Activated CD4-positive, alpha-beta T cell treated with anti-CD3 and anti-CD28 coated beads, Interleukin-2, amount 10 ng/mL, durations not matched to agents 24 days and 14 days (primary cell): ENCODE results near the gene NTM. TPM values are rescaled to one million over a fixed set of nuclear protein-coding genes. Genes with fewer than 3 reads are reported as not detected.

Experiments used
- DNase-seq: peaks from one replicate; pipeline ENCODE4 v3.0.0; 2022
- H3K27ac Mint-ChIP-seq: one replicate; pipeline ENCODE4 v1.8.0; 2022; ENCODE audit warnings: mild to moderate bottlenecking, mixed read lengths
- H3K27me3 Mint-ChIP-seq: one replicate; pipeline ENCODE4 v1.8.0; 2022; ENCODE audit warnings: mixed read lengths
- H3K36me3 Mint-ChIP-seq: one replicate; pipeline ENCODE4 v1.8.0; 2022; ENCODE audit warnings: low read depth, mild to moderate bottlenecking, mixed read lengths
- H3K4me1 Mint-ChIP-seq: one replicate; pipeline ENCODE4 v1.8.0; 2021; ENCODE audit warnings: mixed read lengths
- H3K4me3 Mint-ChIP-seq: one replicate; pipeline ENCODE4 v1.8.0; 2022; ENCODE audit warnings: mild to moderate bottlenecking, moderate library complexity, mixed read lengths
- H3K9me3 Mint-ChIP-seq: one replicate; pipeline ENCODE4 v1.8.0; 2021; ENCODE audit warnings: mixed read lengths
- intact Hi-C: fragments of 100-400 bp; cut with micrococcal nuclease; formaldehyde crosslinking; loops from one replicate; pipeline ENCODE4 v1.15.1; 2023
- total RNA-seq: library from RNA; stranded (reverse); gene quantifications from 2 replicates; pipeline ENCODE4 v1.2.3, GENCODE V29; 2022

NTM gene
- total RNA-seq, 1 donor from 2014 or later: not detected

- intact Hi-C loops: no loop called here
- no peak overlapping the region for H3K27ac Mint-ChIP-seq
- no peak for DNase-seq
- no peaks in the 10 kb centered on the region for H3K4me1 Mint-ChIP-seq
- no peaks in the 10 kb centered on the region for H3K27me3 Mint-ChIP-seq
- no peak overlapping the region for H3K4me3 Mint-ChIP-seq
- H3K36me3 Mint-ChIP-seq: no peaks in the 10 kb centered on the region
- H3K9me3 Mint-ChIP-seq: peaks cover 5% of the 10 kb centered on the region
Observed at GRCh38 chr11:132205496-132205895, 835.1 kb downstream of the NTM start.

- no peaks in the 10 kb centered on the region for H3K9me3 Mint-ChIP-seq
- no peaks in the 10 kb centered on the region for H3K4me1 Mint-ChIP-seq
- H3K4me3 Mint-ChIP-seq: no peak overlapping the region
- H3K36me3 Mint-ChIP-seq: no peaks in the 10 kb centered on the region
- no peak for DNase-seq
- no peak overlapping the region for H3K27ac Mint-ChIP-seq
- no peaks in the 10 kb centered on the region for H3K27me3 Mint-ChIP-seq
- intact Hi-C loops: no loop called here
Observed at GRCh38 chr11:132206993-132207392, 836.6 kb downstream of the NTM start.

GRCh38 chr11:132208477-132209055 lies 838.2 kb downstream of the NTM start:
- DNase-seq: no peak
- H3K9me3 Mint-ChIP-seq: no peaks in the 10 kb centered on the region
- H3K27ac Mint-ChIP-seq: no peak overlapping the region
- no peaks in the 10 kb centered on the region for H3K27me3 Mint-ChIP-seq
- H3K36me3 Mint-ChIP-seq: no peaks in the 10 kb centered on the region
- H3K4me3 Mint-ChIP-seq: no peak overlapping the region
- intact Hi-C loops: no loop called here
- no peaks in the 10 kb centered on the region for H3K4me1 Mint-ChIP-seq

- no peaks in the 10 kb centered on the region for H3K4me1 Mint-ChIP-seq
- no peak for DNase-seq
- no peak overlapping the region for H3K4me3 Mint-ChIP-seq
- no peaks in the 10 kb centered on the region for H3K9me3 Mint-ChIP-seq
- no peak overlapping the region for H3K27ac Mint-ChIP-seq
- H3K36me3 Mint-ChIP-seq: no peaks in the 10 kb centered on the region
- intact Hi-C loops: no loop called here
- H3K27me3 Mint-ChIP-seq: no peaks in the 10 kb centered on the region
Observed at GRCh38 chr11:132211479-132211878, 841.1 kb downstream of the NTM start.

GRCh38 chr11:132217856-132218255 lies 847.4 kb downstream of the NTM start:
- Mint-ChIP-seq H3K9me3 (peaks cover 6% of the 10 kb centered on the region), H3K36me3 (no peaks in the 10 kb centered on the region), H3K4me3 (no peak overlapping the region), H3K4me1 (no peaks in the 10 kb centered on the region), H3K27ac (no peak overlapping the region), H3K27me3 (no peaks in the 10 kb centered on the region)
- intact Hi-C loops: no loop called here
- DNase-seq: no peak

- Mint-ChIP-seq H3K4me3 (no peak overlapping the region), H3K9me3 (peaks cover 9% of the 10 kb centered on the region), H3K4me1 (no peaks in the 10 kb centered on the region), H3K36me3 (no peaks in the 10 kb centered on the region), H3K27ac (no peak overlapping the region), H3K27me3 (no peaks in the 10 kb centered on the region)
- intact Hi-C loops: no loop called here
- no peak for DNase-seq
Observed at GRCh38 chr11:132220474-132220873, 850.1 kb downstream of the NTM start.

GRCh38 chr11:132222345-132222744 lies 851.9 kb downstream of the NTM start:
- H3K4me1 Mint-ChIP-seq: no peaks in the 10 kb centered on the region
- H3K4me3 Mint-ChIP-seq: no peak overlapping the region
- H3K36me3 Mint-ChIP-seq: no peaks in the 10 kb centered on the region
- no peak for DNase-seq
- no peaks in the 10 kb centered on the region for H3K27me3 Mint-ChIP-seq
- intact Hi-C loops: no loop called here
- peaks cover 9% of the 10 kb centered on the region for H3K9me3 Mint-ChIP-seq
- no peak overlapping the region for H3K27ac Mint-ChIP-seq

GRCh38 chr11:132226522-132226921 lies 856.1 kb downstream of the NTM start:
- no peaks in the 10 kb centered on the region for H3K4me1 Mint-ChIP-seq
- H3K27ac Mint-ChIP-seq: no peak overlapping the region
- H3K36me3 Mint-ChIP-seq: no peaks in the 10 kb centered on the region
- no peaks in the 10 kb centered on the region for H3K27me3 Mint-ChIP-seq
- intact Hi-C loops: no loop called here
- no peak for DNase-seq
- peaks cover 5% of the 10 kb centered on the region for H3K9me3 Mint-ChIP-seq
- no peak overlapping the region for H3K4me3 Mint-ChIP-seq

GRCh38 chr11:132228746-132229325 lies 858.4 kb downstream of the NTM start:
- Mint-ChIP-seq H3K4me1 (no peaks in the 10 kb centered on the region), H3K27ac (no peak overlapping the region), H3K36me3 (no peaks in the 10 kb centered on the region), H3K27me3 (no peaks in the 10 kb centered on the region), H3K9me3 (peaks cover 2% of the 10 kb centered on the region), H3K4me3 (no peak overlapping the region)
- intact Hi-C loops: no loop called here
- no peak for DNase-seq

GRCh38 chr11:132231656-132232347 lies 861.4 kb downstream of the NTM start:
- H3K27me3 Mint-ChIP-seq: no peaks in the 10 kb centered on the region
- no peak for DNase-seq
- H3K9me3 Mint-ChIP-seq: peaks cover 4% of the 10 kb centered on the region
- no peak overlapping the region for H3K4me3 Mint-ChIP-seq
- H3K4me1 Mint-ChIP-seq: no peaks in the 10 kb centered on the region
- no peak overlapping the region for H3K27ac Mint-ChIP-seq
- H3K36me3 Mint-ChIP-seq: no peaks in the 10 kb centered on the region
- intact Hi-C loops: no loop called here

- H3K9me3 Mint-ChIP-seq: peaks cover 4% of the 10 kb centered on the region
- no peak for DNase-seq
- no peaks in the 10 kb centered on the region for H3K27me3 Mint-ChIP-seq
- intact Hi-C loops: no loop called here
- H3K4me3 Mint-ChIP-seq: no peak overlapping the region
- H3K36me3 Mint-ChIP-seq: no peaks in the 10 kb centered on the region
- no peak overlapping the region for H3K27ac Mint-ChIP-seq
- no peaks in the 10 kb centered on the region for H3K4me1 Mint-ChIP-seq
Observed at GRCh38 chr11:132234878-132235277, 864.5 kb downstream of the NTM start.

GRCh38 chr11:132237781-132238180 lies 867.4 kb downstream of the NTM start:
- Mint-ChIP-seq H3K36me3 (no peaks in the 10 kb centered on the region), H3K27me3 (no peaks in the 10 kb centered on the region), H3K4me1 (no peaks in the 10 kb centered on the region), H3K4me3 (no peak overlapping the region), H3K27ac (no peak overlapping the region), H3K9me3 (peaks cover 4% of the 10 kb centered on the region)
- no peak for DNase-seq
- intact Hi-C loops: no loop called here

- Mint-ChIP-seq H3K27me3 (no peaks in the 10 kb centered on the region), H3K4me3 (no peak overlapping the region), H3K36me3 (no peaks in the 10 kb centered on the region), H3K9me3 (peaks cover 4% of the 10 kb centered on the region), H3K27ac (no peak overlapping the region), H3K4me1 (no peaks in the 10 kb centered on the region)
- intact Hi-C loops: no loop called here
- no peak for DNase-seq
Observed at GRCh38 chr11:132238331-132238866, 868.0 kb downstream of the NTM start.

GRCh38 chr11:132240374-132240773 lies 870.0 kb downstream of the NTM start:
- Mint-ChIP-seq H3K27me3 (no peaks in the 10 kb centered on the region), H3K27ac (no peak overlapping the region), H3K4me3 (no peak overlapping the region), H3K36me3 (no peaks in the 10 kb centered on the region), H3K9me3 (no peaks in the 10 kb centered on the region), H3K4me1 (no peaks in the 10 kb centered on the region)
- intact Hi-C loops: no loop called here
- no peak for DNase-seq
